NCI-H748 (cell line): ENCODE data around the gene RGR.

Experiments
- DNase-seq: peaks from one replicate; lab custom pipeline; 2025; ENCODE audit not compliant: unreplicated experiment; lab: John Stamatoyannopoulos, UW

RGR gene

GRCh38 chr10:84244651-84245270, at the start of gene RGR:
RGR (plus strand) TSS chr10:84245053; CDS start chr10:84245091, 38 bp downstream.
- DNase-seq, result peak; percentile 1

GRCh38 chr10:84196083-84196482, 48.8 kb upstream of the RGR start:
- DNase-seq, result peak; percentile 87

- DNase-seq, result peak; percentile 8
These were observed 47.9 kb upstream of the RGR start for GRCh38 chr10:84196941-84197340.

GRCh38 chr10:84197643-84198042, 47.2 kb upstream of the RGR start:
- DNase-seq, result no peak

GRCh38 chr10:84198206-84198915, 46.5 kb upstream of the RGR start:
- peak; percentile 3 for DNase-seq

- no peak for DNase-seq
These were observed 44.2 kb upstream of the RGR start for GRCh38 chr10:84200537-84201243.

- DNase-seq, result no peak
These were observed 43.6 kb upstream of the RGR start for GRCh38 chr10:84201244-84201606.

GRCh38 chr10:84201682-84202081, 43.2 kb upstream of the RGR start:
- DNase-seq, result no peak

GRCh38 chr10:84202349-84202748, 42.5 kb upstream of the RGR start:
- DNase-seq, result no peak

GRCh38 chr10:84204122-84204521, 40.7 kb upstream of the RGR start:
- DNase-seq, result no peak

- no peak for DNase-seq
These were observed 40.2 kb upstream of the RGR start for GRCh38 chr10:84204610-84205009.

- DNase-seq, result peak; percentile 58
These were observed 39.6 kb upstream of the RGR start for GRCh38 chr10:84205049-84205852.

- DNase-seq, result no peak
These were observed 38.9 kb upstream of the RGR start for GRCh38 chr10:84205853-84206525.

GRCh38 chr10:84208023-84208422, 36.8 kb upstream of the RGR start:
- no peak for DNase-seq

GRCh38 chr10:84211566-84211965, 33.3 kb upstream of the RGR start:
- DNase-seq, result no peak

GRCh38 chr10:84212014-84212413, 32.8 kb upstream of the RGR start:
- DNase-seq, result no peak

GRCh38 chr10:84213076-84213475, 31.8 kb upstream of the RGR start:
- no peak for DNase-seq

- DNase-seq, result no peak
These were observed 30.7 kb upstream of the RGR start for GRCh38 chr10:84214046-84214572.

GRCh38 chr10:84214612-84215235, 30.1 kb upstream of the RGR start:
- DNase-seq, result no peak

- DNase-seq, result no peak
These were observed 28.0 kb upstream of the RGR start for GRCh38 chr10:84216834-84217233.
